Measurements from ENCODE around the gene SLC52A1.

DNA sequence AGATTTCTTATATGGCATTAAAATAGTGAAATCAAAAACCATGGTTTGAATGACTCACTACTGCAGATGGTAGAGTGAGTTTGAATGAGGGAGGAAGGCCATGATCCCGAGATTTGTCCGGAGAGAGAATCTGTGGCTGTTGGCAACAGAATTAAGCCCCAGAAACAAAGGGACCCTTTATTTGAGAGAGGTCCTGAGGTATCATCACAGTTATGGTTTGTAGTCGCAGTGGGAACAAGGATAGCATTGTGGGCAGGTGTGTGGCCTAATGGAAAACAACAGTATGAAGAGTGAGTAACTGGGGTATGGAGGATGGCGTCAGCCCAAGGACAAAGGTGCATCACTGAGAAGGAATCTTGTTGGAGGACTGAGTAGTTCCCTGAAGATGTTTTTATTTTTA, 34.5 kb upstream of the SLC52A1 start:
- no peak for TF ChIP-seq POLR2A (IDR thresholded peaks at IDR 0.05)
- TF ChIP-seq, protein P1, sequence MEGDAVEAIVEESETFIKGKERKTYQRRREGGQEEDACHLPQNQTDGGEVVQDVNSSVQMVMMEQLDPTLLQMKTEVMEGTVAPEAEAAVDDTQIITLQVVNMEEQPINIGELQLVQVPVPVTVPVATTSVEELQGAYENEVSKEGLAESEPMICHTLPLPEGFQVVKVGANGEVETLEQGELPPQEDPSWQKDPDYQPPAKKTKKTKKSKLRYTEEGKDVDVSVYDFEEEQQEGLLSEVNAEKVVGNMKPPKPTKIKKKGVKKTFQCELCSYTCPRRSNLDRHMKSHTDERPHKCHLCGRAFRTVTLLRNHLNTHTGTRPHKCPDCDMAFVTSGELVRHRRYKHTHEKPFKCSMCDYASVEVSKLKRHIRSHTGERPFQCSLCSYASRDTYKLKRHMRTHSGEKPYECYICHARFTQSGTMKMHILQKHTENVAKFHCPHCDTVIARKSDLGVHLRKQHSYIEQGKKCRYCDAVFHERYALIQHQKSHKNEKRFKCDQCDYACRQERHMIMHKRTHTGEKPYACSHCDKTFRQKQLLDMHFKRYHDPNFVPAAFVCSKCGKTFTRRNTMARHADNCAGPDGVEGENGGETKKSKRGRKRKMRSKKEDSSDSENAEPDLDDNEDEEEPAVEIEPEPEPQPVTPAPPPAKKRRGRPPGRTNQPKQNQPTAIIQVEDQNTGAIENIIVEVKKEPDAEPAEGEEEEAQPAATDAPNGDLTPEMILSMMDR (IDR thresholded peaks at IDR 0.05), result no peak
